ENCODE results near the gene ERN1.

DNA sequence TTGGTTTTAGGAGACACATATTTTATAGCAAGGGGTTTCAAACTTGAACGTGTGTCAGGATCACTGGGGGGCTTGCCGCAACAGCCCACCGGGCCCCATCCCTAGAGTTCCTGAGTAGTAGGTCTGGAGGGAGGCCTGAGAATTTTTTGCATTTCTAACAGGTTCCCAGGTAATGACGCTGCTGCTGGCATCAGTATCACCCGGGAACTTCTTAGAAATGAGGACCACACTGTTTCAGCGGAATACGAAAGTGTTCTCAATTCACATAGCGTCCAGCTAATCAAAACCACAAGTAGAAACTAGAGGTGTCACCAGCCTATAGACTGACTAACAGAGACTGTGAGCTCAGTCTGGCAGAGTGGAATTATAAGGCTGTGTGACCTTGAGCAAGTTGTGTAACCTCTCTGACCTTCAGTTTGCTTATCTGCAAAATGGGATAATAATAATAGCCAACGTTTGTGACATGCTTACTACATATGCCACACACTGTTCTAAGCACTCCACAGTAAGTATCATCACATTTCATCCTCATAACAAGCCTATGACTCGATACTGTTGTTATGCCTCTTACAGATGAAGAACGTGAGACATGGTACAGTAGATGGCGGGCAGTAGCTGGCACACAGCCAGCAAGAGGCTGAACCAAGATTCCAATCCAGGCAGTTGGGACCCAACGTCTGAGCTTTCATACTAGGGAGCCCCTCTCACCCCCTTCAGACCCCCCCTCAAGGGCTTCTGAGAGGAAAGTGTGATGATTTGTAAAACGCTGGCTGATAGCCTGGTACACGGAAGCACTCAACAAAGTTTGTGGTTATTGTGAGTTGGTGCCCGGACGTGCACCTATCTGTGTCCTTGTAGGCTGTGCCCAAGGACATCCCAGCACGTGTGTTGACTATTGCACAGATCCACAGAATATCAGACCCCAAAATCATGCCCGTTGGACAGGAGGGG lies 104.9 kb downstream of the ERN1 start:
- TF ChIP-seq GABPA (IDR thresholded peaks at IDR 0.05; ENCODE audit: borderline replicate concordance, insufficient read depth, low read length) (no peak), BCL11A (IDR thresholded peaks at IDR 0.05; ENCODE audit: low read depth in 2 of 2, low read length in 2 of 2) (no peak), POLR2AphosphoS5 (IDR thresholded peaks at IDR 0.05; ENCODE audit: low read depth, low read length) (no peak), TEAD4 (IDR thresholded peaks at IDR 0.05; ENCODE audit: low read depth, low read length) (no peak), KDM1A (IDR thresholded peaks at IDR 0.05; ENCODE audit: borderline replicate concordance, low read length) (no peak), CREB1 (IDR thresholded peaks at IDR 0.05) (no peak)
